HuH-7.5 (cell line): Measurements from ENCODE around the gene VPREB1.
"Not testable (repeated sequence)": the region's sequence is repeated elsewhere in the genome, so short reads cannot be mapped to it uniquely, and the experiment has no call there.

Experiments
- DNase-seq: peaks from one replicate; pipeline ENCODE4 v3.0.0; 2011; ENCODE audit warnings: low spot score

The VPREB1 gene

DNA sequence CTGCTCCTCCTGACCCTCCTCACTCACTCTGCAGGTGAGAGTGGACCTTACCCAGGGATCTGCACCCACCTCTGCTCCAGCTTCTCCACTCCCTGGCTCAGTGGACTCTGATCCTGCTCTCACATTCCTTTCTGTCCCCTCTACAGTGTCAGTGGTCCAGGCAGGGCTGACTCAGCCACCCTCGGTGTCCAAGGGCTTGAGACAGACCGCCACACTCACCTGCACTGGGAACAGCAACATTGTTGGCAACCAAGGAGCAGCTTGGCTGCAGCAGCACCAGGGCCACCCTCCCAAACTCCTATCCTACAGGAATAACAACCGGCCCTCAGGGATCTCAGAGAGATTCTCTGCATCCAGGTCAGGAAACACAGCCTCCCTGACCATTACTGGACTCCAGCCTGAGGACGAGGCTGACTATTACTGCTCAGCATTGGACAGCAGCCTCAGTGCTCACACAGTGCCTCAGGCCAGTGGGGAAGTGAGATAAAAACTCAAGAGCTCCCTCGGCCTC, 29.7 kb upstream of the VPREB1 start:
- DNase-seq: peak; percentile 37

DNA sequence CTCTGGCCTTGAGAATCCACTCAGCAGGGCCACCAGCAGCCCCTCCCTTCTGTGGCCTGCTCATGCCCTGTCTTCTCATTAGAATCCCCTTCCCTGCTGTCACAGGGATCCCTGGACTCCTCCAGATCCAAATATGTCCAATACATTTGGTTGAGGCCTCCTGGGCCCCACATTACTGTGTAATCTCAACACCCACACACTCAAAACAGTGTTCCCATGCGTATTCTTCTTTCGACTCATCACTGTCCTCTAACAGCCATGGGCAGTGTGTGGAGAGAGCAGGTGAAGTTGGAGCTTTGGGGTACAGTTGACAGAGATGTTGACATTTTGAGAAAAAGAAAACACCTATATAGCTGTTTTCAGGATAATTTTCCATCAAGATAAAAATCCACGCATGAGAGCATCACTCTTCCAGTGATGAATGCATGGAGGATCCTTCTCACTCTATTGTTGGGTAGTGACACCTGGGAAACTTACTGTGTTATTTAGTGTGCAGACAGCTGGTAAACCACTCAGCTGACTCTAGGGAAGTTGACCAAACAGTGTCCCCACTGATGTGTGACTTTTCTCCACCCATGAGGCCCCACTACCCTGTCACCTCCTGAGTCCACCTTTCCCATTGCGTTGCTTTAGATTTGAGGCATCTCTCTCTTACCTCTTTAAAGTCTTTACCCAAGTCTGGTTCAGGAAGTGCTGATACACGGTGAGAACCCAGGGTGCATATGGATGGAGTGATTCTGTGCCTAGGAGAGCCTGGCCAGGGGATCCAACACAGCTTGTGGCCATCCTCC, 28.7 kb upstream of the VPREB1 start:
- no peak for DNase-seq

DNA sequence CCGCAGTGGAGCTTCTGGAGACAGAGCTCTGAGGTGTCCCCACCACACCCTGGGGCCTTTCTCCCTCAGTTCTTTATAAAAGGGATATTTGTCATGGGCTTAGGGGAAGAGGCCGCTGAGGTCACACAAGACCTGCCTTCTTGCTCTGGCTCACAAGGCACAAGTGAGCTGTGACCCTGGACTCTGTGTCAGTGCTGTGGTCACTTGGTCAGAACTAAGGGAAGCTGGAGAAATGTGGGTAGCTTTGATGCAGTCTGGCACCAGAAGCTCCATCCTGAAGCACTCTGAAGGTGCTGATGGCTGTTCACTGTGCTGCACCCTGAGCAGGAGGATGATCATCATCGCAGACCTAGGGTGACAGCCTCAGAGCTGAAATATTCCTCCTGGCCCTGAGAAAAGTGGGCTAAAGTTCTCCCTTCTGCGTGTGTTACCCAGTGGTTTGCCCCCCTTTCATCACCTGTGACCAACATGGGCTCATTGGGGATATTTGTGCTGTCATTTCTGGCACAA, 28.1 kb upstream of the VPREB1 start:
- no peak for DNase-seq

DNA sequence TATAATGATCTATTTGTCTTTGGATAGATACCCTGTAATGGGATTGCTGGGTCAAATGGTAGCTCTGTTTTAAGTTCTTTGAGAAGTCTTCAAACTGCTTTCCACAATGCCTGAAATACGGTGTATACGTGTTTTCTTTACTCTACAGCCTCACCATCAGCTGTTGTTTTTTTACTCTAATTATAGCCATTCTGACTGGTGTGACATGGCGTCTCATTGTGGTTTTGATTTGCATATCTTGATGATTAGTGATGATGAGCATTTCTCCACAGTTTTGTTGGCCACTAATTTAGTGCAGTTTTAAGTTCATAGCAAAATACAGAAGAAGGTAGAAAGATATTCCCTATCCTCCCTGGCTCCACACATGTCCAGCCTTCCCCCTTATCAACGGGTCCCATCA, 26.3 kb upstream of the VPREB1 start:
- no peak for DNase-seq

DNA sequence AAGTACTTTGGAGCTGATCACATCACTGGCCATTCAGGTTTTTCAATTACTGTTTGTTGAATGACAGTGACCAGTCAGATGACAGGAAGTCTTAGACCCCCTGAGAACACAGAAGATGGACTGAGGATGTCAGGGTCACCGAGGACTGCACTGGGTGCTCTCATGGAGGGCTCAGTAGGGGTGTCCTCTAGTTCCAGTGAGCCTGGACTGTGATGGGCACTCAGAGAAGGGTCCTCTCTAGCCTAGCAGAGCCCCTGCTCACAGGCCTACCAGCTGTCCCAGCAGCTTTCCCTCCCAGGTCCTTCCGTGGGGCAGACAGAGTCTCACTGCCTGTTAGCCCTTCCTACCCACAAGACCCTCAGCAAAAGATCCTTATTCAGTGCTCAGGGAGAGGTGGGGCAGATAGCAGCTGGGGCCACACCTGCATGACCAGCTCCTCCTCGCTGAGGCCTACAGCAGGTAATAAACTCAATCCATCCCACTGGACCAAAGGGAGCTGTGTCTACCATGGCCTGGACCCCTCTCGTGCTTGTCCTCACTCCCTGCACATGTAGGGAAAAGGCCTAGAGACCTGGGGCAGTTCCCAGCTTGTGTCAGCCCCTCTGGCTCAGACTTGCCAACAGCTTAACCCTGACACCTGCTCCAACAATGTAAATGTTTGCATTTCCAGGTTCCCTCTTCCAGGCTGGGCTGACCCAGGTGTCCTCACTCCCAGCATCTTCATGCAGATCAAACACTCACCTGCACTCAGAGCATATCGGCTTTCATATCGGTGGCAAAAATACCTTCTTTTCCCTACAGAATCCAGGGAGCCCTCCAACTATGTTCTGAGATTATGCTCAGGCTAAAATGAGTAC, 25.2 kb upstream of the VPREB1 start:
- DNase-seq: no peak

DNA sequence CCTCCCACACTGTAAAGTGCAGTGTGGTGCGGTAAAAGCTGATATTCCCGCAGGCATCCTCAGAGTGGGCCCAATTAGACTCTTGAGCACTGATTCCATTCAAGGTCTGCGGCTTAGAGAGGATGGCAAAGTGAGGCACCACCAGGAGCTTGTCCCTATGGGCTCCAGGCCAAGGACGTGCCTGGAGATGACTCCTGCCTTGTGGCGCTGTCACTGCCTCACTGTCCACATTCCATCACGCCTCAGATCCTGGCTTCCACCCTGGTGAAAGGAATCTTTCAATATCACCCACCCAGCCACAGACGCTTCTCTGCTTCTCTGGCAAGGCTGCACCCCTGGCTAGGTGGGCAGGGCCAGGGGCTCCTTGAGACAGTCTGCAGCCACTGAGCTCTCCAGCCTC, 23.5 kb upstream of the VPREB1 start:
- DNase-seq: not testable (repeated sequence)

DNA sequence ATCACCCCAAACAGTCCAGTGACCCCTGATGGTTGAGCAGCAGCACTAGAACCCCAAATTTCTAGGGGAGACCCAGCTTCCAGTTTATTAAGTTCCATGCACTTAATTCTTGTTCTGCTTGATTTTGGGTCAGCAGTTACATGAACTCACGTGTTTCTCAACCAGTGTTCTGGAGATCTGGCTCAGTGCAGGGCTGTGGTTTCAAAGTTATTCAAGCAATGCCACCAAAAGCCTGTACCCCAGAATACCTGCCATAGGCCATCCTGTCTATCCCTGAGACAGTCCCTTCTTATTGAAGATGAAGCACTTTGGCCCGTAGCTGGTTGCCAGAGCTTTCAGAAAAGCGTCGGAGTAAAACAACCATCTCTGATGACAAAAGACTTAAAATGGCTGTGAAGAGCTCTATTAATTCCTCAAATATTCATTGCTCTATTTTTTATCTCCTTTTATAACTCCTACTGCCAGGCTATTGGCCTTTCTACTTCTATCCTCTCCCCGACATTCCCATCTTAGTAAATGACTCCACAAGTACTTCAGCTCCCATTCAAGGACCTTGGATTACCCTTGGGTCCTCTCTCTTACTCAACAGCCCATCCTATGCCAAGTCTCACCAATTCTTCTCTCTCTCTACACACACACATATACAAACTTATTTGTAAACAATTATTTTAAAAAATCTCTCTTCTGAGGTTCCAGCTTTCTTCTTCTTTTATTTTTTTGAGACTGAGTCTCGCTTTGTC, 18.0 kb upstream of the VPREB1 start:
- no peak for DNase-seq

DNA sequence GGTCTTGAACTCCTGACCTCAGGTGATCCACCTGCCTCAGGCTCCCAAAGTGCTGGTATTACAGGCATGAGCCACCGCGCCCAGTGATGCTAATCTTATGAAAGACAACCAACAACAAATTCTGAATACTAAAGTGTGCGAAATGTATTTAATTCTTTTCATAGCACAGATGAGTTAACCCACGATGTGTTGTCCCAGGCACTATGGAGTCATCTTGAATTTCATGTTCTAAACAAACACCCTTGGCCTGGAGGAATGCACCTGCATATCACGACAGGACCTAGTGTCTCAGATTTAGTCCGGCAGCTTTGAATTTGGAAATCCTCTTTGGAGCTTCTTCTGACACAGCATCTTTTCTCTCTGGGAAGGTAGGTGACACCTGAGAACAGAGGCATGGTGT, 16.2 kb upstream of the VPREB1 start:
- no peak for DNase-seq

DNA sequence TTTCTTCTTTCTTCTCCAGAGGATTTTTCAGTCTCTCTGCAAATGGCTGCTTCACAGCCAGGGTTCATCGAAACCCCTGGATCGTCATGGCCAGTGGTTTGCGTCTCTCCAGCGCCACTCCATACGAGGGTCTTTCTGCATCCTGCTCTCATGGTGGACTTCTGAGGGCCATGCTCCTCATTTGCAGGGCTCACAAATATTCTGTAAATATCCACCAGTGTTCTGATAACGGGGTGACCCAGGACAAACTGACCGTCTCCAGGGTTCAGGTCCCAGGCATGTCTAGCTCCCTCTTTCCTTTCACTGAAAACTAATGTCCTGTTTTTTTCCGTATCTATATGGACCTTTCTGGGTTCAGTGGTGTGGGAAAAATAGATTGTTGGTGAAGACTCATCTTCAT, 15.7 kb upstream of the VPREB1 start:
- DNase-seq: no peak

DNA sequence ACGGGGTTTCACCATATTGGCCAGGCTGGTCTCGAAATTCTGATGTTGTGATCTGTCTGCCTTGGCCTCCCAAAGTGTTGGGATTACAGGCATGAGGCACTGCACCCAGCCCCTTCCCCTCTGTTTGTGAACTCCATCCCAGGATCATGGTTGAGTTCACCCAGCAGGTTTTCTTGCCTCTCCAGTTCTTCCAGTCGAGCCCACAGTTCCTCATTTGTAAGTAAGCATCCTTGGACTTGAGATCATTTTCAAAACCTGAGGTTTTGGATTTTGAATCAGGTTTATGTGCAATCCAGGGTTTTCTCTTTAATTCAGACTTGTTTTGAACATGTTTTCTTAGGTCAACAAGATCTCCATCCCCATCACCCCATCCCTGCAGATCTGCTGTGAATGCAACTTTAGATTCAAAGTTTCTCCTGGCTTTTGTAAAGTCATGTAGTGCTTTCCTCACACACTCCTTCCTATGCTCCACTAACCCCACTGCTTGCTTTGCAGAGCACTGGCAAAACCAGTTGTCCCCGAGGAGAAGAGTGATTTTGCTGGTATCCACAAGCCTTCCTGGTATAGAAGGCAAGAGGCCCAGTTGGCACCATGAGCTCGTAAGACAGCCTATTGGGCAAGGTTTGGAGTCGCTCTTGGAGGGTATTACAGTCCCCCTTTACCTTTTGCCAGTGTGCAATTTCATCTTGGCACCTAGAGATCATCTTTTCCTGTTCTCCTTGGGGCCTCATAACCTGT, 14.7 kb upstream of the VPREB1 start:
- DNase-seq: no peak

DNA sequence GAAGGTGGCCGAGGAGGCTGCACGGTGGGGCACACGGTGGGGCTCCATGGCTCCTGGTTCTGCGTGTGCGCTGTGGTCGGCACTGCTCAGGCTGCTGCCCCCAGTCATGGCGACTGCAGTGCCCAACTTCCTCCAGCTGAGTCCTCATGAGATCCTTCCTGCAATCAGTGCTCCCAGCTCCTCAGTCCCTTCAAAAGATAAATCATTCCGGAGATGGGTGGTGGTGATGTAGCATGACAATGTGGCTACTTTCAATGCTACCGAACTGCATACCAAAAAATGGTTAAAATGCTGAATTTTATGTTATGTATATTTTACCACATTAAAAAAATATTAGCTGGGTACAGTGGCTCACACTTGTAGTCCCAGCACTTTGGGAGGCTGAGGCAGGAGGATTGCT, 14.1 kb upstream of the VPREB1 start:
- no peak for DNase-seq

DNA sequence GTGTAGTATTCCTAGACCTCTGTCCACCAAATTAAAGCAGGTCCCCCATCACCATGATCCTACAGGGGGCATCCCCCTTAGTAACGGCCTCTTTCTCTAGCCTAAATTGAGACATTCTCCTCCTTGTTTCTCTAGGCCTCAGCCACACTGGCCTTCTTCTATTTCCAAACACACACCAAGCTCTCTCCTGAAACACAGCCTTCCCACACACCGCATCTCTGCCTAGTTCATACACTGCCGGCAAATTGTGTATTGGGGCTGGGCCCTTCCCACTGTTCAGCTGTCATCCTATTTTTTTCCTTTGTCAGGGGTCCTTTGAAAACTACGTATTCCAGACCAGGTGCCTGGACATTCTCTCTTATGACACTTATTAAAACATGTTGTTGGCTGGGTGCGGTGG, 11.5 kb upstream of the VPREB1 start:
- no peak for DNase-seq

DNA sequence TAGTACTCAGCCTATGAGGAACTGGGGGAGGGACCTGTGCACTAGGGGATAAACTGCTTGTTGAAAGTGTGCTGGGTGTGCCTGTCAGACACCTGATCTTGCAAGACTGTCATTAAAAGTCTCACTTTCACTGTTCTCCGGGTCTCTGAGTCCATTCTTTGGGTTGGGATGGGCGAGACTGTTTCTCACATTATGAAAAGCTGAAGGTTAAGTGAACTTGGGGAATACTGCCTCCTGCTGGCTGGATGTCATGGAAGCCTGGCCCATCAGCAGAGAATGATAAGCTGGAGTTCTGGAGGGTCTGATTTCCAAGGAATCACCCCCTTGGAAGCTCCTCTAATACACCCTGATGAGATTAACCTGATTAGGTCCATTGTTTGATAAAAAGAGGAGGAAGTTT, 9.0 kb upstream of the VPREB1 start:
- DNase-seq: no peak

DNA sequence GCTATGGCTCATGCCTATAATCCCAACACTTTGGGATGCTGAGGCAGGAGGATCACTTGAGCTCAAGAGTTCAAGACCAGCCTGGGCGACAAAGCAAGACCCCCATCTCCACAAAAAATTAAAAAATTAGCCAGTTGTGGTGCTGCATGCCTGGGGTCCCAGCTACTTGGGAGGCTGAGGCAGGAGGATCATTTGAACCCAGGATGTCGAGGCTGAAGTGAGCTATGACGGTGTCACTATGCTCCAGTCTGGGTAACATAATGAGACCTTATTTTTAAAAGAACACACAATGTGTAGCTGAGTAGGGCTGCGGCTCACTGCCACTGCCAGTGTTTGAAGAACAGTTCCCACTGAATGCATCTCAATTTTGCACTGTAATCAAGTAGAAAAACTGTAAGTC, 7.1 kb upstream of the VPREB1 start:
- DNase-seq: no peak

DNA sequence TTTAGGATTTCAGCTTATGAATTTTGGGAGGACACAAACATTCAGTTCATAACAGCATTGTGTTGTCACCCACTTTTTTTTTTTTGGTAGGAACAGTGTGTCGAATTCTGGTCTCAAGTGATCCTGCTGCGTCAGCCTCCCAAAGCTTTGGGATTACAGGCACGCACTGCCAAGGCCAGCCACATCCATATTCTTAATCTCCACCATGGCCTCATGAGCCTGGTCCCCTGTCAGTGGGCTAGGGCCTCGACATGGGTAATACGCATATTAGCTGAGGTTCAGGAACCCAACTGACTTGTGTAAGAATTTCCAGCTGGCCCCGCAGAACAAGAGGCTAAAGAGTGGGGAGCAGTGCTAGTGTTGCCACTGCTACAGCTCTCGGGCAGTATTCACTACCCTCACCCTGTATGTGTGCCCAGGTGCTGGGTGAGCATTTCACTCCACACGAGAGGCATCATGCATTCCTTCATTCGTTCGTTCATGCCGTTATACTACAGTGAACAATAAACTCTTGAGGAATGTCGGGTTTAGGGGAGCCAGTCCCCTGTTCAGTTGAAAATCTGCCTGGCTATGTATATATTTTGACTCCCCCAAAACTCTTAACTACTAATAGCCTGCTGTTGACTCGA, 5.2 kb upstream of the VPREB1 start:
- DNase-seq: no peak

DNA sequence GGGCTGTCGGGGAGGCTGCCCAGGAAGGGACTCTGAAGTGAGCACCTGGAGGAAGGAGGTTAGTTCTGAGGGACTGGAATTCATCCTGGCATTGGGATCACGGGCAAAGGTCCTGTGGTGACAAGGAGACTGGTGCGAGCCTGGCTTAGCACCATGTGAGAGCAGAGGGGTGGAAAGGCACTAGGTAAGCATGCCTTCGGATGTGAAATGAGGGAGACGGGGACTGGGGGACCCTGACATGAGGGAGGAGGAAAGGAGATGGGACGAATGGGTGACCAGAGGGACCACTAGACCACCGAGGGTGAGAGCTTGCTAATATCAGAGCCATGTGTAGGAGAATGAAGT, 3.1 kb upstream of the VPREB1 start:
- no peak for DNase-seq

DNA sequence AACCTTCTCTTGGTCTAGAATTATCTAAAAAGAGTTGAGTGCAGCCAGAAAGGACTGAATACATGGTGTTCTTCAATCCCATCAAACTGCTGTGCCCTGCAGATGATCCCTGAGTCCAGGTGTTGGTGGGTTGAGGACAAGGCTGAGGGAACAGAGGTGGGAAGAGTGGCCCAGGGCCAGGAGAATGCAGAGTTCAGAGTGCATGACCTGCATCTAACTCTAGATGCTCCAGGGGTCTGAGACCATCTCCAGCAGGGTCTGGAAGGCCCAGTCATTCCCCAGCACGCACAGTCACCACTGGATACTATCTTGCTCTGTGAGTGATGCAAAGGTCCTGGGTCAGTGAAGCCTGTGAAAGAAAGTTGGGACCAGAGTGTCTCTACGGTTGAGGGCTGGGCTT, 2.1 kb upstream of the VPREB1 start:
- no peak for DNase-seq

DNA sequence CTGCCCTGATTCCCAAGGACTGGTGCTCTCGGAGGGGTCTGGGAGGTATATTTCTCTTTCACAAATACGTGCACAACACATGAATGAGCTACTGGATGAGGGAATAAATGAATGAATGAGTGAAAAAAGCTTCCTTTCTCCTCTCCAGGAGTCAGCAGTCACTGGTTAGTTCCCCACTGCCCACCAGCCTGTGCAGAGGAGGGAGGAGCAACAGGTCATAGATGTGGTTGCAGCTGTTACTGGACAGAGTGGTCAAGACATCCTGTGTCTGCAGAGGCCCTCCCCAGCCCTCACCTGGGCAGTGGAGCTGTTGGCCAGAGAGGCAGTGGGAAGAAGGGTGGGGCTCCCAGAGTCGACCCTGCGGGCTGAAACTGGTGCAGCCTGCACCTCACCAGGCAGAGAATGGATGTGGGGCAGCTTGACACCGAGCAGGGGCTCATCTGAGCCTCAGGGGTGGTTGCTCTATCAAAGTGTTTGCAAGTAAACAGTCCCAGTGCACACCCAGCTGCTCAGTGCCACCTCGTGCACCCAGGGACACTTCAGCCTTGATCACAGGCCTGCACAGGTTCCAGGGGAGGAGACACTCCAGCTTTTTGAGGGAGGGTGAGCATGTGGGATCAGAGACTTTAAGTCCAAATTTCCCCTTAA, 1.4 kb upstream of the VPREB1 start:
- no peak for DNase-seq

DNA sequence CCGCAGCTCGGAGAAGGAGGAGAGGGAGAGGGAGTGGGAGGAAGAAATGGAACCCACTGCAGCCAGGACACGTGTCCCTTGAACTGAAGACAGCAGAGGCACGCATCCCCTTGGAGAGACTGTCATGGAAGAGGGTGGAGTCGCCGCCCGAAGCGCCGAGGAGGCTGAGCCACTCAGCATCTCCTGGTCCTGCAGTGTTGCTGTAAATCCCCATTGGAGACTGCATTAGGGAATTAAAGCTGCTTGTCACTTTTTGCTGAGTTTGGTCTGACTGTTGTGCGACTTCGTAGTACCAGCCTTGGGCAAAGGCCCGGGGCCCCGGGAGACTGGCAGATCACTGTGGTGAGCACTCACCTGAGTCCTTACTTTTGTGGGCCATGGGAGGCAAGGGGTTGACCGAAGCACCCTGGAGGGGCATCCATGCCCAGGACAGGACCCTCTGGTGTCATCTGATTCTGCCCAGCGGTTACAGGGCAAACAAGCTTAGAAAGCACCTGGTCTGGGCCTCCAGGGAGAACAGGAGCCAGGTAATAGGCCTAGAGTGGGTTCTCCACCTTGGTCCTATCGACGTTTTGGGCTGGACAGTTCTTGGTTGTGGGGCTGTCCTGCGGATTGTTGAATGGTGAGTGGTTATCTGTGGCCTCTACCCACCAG, 797 bp downstream of the VPREB1 start:
- DNase-seq: no peak

DNA sequence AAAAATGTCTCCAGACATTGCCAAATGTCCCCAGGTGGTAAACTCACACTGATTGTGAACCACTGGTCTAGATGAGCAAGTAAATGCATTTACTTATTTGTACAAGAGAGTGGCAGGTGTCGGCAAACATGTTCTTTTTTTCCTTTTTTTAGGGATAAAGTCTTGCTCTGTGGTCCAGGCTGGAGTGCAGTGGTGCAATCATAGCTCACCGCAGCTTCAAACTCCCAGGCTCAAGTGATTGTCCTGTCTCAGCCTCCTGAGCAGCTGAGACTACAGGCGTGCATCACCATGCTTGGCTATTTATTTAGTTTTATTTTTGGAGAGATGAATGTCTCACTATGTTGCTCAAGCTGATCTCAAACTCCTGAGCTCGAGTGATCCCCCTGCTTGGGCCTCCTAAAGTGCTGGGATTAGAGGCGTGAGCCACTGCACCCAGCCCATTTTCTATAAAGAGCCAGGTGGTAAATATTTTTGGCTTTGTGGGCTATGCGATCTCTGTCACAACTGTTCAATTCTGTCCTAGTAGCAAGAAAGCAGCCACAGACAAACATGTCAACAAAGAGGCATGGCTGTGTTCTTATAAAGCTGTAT, 1.4 kb downstream of the VPREB1 start:
- DNase-seq: no peak
